Fibroblast of lung (primary cell): ENCODE measurements around the gene ACBD6. TPM values are rescaled to one million over a fixed set of nuclear protein-coding genes. Genes with fewer than 3 reads are reported as not detected.

Source experiments
- DNase-seq, 2 donors: peaks; one replicate each; pipeline versions ENCODE4 v3.0.0 to v3.0.0-alpha.2; 2010; ENCODE audit warnings: low read depth in 2 of 2
- H2AFZ ChIP-seq: 2 replicates; pipeline ENCODE4 v1.5.1; 2012; ENCODE audit warnings: low read length, control low read depth, inconsistent platforms
- H3K27ac ChIP-seq: 2 replicates; pipeline ENCODE4 v1.5.1; 2011; ENCODE audit warnings: low read length, control low read depth; ENCODE audit not compliant: insufficient read depth
- H3K27me3 ChIP-seq: 2 replicates; pipeline ENCODE4 v1.5.1; 2011; ENCODE audit warnings: mild to moderate bottlenecking, low read length; ENCODE audit not compliant: control insufficient read depth, insufficient read depth
- H3K36me3 ChIP-seq: 2 replicates; pipeline ENCODE4 v1.5.1; 2011; ENCODE audit warnings: low read length; ENCODE audit not compliant: control insufficient read depth, insufficient read depth
- H3K4me1 ChIP-seq: 2 replicates; pipeline ENCODE4 v1.5.1; 2011; ENCODE audit warnings: low read length; ENCODE audit not compliant: control insufficient read depth, insufficient read depth; ENCODE audit errors: extremely low read depth
- H3K4me2 ChIP-seq: 2 replicates; pipeline ENCODE4 v1.5.1; 2011; ENCODE audit warnings: low read length, control low read depth; ENCODE audit not compliant: insufficient read depth; ENCODE audit errors: extremely low read depth
- H3K4me3 ChIP-seq, 4 experiments: fragments of 200-600 bp in 1 of 4; sonication (generic) in 1 of 4; replicated peaks in 1 of 4; 2 replicates each; pipeline ENCODE4 v1.5.1; 2011 to 2016; ENCODE audit warnings: low read length in 4 of 4, low read depth in 3 of 4, mild to moderate bottlenecking in 3 of 4, control low read depth in 2 of 4, inconsistent platforms in 1 of 4, mixed read lengths in 1 of 4; ENCODE audit not compliant: insufficient read depth in 1 of 4; ENCODE audit errors: control extremely low read depth in 1 of 4
- H3K79me2 ChIP-seq: 2 replicates; pipeline ENCODE4 v1.5.1; 2012; ENCODE audit warnings: mild to moderate bottlenecking, low read length, inconsistent platforms; ENCODE audit not compliant: control insufficient read depth, insufficient read depth
- H3K9ac ChIP-seq: 2 replicates; pipeline ENCODE4 v1.5.1; 2011; ENCODE audit warnings: mild to moderate bottlenecking, low read length, control low read depth; ENCODE audit not compliant: insufficient read depth
- H3K9me3 ChIP-seq: 2 replicates; pipeline ENCODE4 v1.5.1; 2012; ENCODE audit warnings: low read depth, low read length; ENCODE audit not compliant: control insufficient read depth, insufficient read depth
- H4K20me1 ChIP-seq: 2 replicates; pipeline ENCODE4 v1.5.1; 2011; ENCODE audit warnings: low read length; ENCODE audit not compliant: control insufficient read depth, insufficient read depth; ENCODE audit errors: extremely low read depth
- EZH2 ChIP-seq: IDR thresholded peaks from 2 replicates; pipeline ENCODE4 v1.5.1; 2012; ENCODE audit warnings: low read length, control low read depth, mild to moderate bottlenecking; ENCODE audit errors: missing control alignments
- polyA plus RNA-seq, 2 donors: library from polyadenylated mRNA; depleted of rRNA in 1 of 2; stranded (reverse) in 1 of 2; unstranded in 1 of 2; fragments of >200 nt; gene quantifications; 2 replicates each; pipeline ENCODE4 v1.2.1, GENCODE V29; 2011 to 2012; ENCODE audit warnings: missing spikeins in 1 of 2
- total RNA-seq: library from RNA; depleted of rRNA; stranded (reverse); fragments of >200 nt; gene quantifications from 2 replicates; pipeline ENCODE4 v1.2.1, GENCODE V29; 2014
- TF ChIP-seq, protein P1 (sequence below), 2 donors: IDR thresholded peaks in 1 of 2; conservative IDR thresholded peaks in 1 of 2; 1 replicate in 1 of 2; 2 replicates in 1 of 2; pipeline ENCODE4 v1.5.1; 2011 to 2012; ENCODE audit warnings: low read length in 2 of 2, control low read depth in 1 of 2, inconsistent platforms in 1 of 2, low read depth in 1 of 2, mild to moderate bottlenecking in 1 of 2

ACBD6 gene
- total and polyA plus RNA-seq, 2 donors (not counting 1 experiment from before 2014, with no cell fraction given): 63.4 to 78.7 TPM

DNA sequence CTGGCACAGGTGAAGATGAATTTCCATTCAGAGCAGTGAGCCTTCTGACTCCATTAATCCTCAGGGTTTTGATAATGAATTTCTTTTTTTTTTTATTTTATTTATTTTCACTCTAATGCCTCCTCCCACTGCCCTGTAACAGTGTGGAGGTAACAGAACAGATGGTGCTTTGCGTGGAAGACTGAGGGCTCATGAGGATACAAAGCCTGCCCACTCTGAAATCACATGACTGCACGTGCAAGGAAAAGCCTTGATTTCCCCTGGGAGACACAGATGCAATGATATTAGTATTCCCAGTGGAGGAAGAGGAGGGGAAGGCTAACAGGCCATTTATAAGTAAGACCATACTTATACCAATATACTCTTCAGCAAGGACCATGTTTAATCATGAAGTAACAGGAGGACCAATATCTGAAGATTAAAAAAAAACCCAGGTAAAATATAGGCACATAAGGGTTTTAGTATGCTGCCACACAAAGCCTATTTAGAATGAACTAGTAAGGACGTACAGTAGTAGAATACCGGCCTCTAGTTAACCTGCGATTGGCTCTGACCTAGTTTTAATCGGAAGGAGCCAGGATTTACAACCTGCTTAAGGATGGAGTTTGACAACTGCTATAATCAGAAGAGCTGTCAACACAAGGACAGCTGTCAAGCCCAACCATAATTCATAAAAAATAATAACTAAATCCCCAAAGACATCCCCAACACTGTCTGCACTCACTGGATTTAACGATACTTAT is 202.7 kb downstream of the ACBD6 start:
- Histone ChIP-seq H4K20me1 (no peaks in the 10 kb centered on the region), H3K36me3 (no peaks in the 10 kb centered on the region), H3K4me1 (peaks cover 2% of the 10 kb centered on the region), H3K27ac (no peak overlapping the region), H3K4me2 (no peak overlapping the region), H3K27me3 (no peaks in the 10 kb centered on the region), H3K4me3 (no peak overlapping the region), H2AFZ (no peak overlapping the region), H3K9me3 (no peaks in the 10 kb centered on the region), H3K79me2 (no peaks in the 10 kb centered on the region), H3K9ac (no peak overlapping the region)
- no peak for DNase-seq
- no peak for TF ChIP-seq EZH2
- TF ChIP-seq, protein P1, sequence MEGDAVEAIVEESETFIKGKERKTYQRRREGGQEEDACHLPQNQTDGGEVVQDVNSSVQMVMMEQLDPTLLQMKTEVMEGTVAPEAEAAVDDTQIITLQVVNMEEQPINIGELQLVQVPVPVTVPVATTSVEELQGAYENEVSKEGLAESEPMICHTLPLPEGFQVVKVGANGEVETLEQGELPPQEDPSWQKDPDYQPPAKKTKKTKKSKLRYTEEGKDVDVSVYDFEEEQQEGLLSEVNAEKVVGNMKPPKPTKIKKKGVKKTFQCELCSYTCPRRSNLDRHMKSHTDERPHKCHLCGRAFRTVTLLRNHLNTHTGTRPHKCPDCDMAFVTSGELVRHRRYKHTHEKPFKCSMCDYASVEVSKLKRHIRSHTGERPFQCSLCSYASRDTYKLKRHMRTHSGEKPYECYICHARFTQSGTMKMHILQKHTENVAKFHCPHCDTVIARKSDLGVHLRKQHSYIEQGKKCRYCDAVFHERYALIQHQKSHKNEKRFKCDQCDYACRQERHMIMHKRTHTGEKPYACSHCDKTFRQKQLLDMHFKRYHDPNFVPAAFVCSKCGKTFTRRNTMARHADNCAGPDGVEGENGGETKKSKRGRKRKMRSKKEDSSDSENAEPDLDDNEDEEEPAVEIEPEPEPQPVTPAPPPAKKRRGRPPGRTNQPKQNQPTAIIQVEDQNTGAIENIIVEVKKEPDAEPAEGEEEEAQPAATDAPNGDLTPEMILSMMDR (conservative IDR thresholded peaks at IDR 0.05 in 1 of 2, IDR thresholded peaks at IDR 0.05 in 1 of 2; ENCODE audit: low read depth in 1 of 2, low read length in 2 of 2): no peak

DNA sequence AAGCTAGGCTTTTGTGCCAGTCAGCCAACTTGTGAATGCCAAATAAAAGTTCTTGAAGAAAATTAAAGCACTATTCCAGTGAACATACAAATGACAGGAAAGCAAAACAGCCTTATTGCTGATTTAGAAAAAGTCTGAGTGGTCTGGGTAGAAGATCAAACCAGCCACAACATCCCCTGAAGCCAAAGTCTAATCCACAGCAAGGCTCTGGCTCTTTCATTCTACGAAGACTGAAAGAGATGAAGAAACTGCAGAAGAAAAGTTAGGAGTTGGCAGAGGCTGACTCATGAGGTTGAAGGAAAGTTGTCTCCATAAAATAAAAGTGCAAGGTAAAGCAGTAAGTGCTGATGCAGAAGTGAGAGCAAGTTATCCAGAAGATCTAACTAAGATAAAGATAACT is 206.4 kb downstream of the ACBD6 start:
- no peaks in the 10 kb centered on the region for H3K27me3 ChIP-seq
- H3K79me2 ChIP-seq: no peaks in the 10 kb centered on the region
- no peak for DNase-seq
- H3K4me3 ChIP-seq: no peak overlapping the region
- TF ChIP-seq, protein P1 (conservative IDR thresholded peaks at IDR 0.05 in 1 of 2, IDR thresholded peaks at IDR 0.05 in 1 of 2; ENCODE audit: low read depth in 1 of 2, low read length in 2 of 2): no peak
- no peak for TF ChIP-seq EZH2
- no peak overlapping the region for H3K4me2 ChIP-seq
- no peak overlapping the region for H2AFZ ChIP-seq
- no peaks in the 10 kb centered on the region for H4K20me1 ChIP-seq
- H3K36me3 ChIP-seq: no peaks in the 10 kb centered on the region
- no peak overlapping the region for H3K27ac ChIP-seq
- no peaks in the 10 kb centered on the region for H3K4me1 ChIP-seq
- no peaks in the 10 kb centered on the region for H3K9me3 ChIP-seq
- H3K9ac ChIP-seq: no peak overlapping the region

DNA sequence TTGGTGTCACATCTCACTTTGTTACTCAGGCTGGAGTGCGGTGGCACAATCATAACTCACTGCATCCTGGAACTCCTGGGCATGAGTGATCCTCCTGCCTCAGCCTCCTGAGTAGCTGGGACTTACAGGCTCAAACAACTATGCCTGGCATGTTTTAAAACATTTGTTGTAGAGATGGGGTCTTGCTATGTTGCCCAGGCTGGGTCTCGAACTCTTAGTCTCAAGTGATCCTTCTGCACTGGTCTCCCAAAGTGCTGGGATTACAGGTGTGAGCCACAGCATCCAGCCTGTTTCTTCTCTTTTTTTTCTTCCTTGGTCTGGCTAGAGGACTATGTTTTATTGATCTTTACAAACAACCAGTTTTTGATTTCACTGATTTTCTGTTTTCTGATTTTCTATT is 207.7 kb downstream of the ACBD6 start:
- Histone ChIP-seq H3K9me3 (no peaks in the 10 kb centered on the region), H2AFZ (no peak overlapping the region), H3K27me3 (no peaks in the 10 kb centered on the region), H3K36me3 (no peaks in the 10 kb centered on the region), H3K4me3 (no peak overlapping the region), H3K4me1 (no peaks in the 10 kb centered on the region), H3K9ac (no peak overlapping the region), H3K27ac (no peak overlapping the region), H4K20me1 (no peaks in the 10 kb centered on the region), H3K4me2 (no peak overlapping the region), H3K79me2 (no peaks in the 10 kb centered on the region)
- no peak for DNase-seq
- TF ChIP-seq EZH2: no peak
- TF ChIP-seq, protein P1 (conservative IDR thresholded peaks at IDR 0.05 in 1 of 2, IDR thresholded peaks at IDR 0.05 in 1 of 2; ENCODE audit: low read depth in 1 of 2, low read length in 2 of 2): no peak
